HG02938 (cell line): ENCODE measurements around the gene DACT3.

ENCODE experiments used
- ATAC-seq: cut with Tn5 transposase; IDR thresholded peaks from one replicate; pipeline ENCODE4 v1.9.1; 2021; ENCODE audit warnings: mild to moderate bottlenecking, moderate library complexity; ENCODE audit not compliant: unreplicated experiment

Gene DACT3, protein sequence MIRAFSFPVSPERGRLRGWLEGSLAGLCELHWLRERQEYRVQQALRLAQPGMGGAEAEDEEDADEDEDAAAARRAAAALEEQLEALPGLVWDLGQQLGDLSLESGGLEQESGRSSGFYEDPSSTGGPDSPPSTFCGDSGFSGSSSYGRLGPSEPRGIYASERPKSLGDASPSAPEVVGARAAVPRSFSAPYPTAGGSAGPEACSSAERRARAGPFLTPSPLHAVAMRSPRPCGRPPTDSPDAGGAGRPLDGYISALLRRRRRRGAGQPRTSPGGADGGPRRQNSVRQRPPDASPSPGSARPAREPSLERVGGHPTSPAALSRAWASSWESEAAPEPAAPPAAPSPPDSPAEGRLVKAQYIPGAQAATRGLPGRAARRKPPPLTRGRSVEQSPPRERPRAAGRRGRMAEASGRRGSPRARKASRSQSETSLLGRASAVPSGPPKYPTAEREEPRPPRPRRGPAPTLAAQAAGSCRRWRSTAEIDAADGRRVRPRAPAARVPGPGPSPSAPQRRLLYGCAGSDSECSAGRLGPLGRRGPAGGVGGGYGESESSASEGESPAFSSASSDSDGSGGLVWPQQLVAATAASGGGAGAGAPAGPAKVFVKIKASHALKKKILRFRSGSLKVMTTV

DNA sequence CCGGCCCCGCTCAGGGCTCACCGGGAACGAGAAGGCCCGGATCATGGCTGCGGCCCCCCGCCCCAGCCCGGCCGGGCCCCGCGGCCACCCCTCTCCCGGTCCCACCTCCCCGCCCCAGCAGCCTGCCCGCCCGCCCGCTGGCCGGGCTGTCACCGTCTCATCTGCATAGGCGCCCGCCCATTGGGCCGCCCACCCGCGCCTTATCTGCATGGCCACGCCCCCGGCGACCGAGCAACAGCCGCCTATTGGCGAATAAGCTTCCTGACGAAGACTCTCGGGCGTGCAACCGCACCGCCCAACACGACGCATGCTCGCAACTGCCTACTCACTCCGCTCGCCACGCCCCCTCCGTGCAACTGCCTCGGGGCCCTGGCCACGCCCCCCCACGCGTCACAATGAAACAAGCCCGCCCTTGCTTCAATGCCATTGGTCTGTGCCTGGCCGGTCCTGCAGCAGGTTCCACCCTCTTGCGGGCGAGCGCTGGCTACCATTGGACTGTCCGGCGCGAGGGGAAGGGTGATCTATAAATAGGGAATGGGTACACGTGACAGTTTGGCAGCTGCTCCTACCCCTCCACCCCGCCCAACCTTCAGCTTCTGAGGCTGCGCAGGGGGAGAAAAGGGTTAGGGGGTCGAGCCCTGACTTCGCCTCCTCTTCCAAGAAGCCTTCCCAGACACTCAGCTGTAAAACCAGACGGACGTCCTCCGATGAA lies at the start of gene DACT3:
TSS of gene DACT3 (minus strand) at position 163 of the 712 bp plus-strand sequence. CDS start at position 45, 118 bp downstream.
- ATAC-seq, result peak; percentile 91

GRCh38 chr19:46710687-46711086 lies 49.7 kb upstream of the DACT3 start:
- ATAC-seq, result no peak

GRCh38 chr19:46704379-46705076 lies 43.5 kb upstream of the DACT3 start:
- ATAC-seq, result no peak

- ATAC-seq, result no peak
Observed at GRCh38 chr19:46700704-46701103, 39.7 kb upstream of the DACT3 start.

- ATAC-seq, result no peak
Observed at GRCh38 chr19:46698395-46699321, 37.7 kb upstream of the DACT3 start.

GRCh38 chr19:46697204-46697960 lies 36.4 kb upstream of the DACT3 start:
- ATAC-seq, result no peak

GRCh38 chr19:46696866-46697203 lies 35.9 kb upstream of the DACT3 start:
- ATAC-seq, result no peak

- no peak for ATAC-seq
Observed at GRCh38 chr19:46696052-46696451, 35.1 kb upstream of the DACT3 start.

DNA sequence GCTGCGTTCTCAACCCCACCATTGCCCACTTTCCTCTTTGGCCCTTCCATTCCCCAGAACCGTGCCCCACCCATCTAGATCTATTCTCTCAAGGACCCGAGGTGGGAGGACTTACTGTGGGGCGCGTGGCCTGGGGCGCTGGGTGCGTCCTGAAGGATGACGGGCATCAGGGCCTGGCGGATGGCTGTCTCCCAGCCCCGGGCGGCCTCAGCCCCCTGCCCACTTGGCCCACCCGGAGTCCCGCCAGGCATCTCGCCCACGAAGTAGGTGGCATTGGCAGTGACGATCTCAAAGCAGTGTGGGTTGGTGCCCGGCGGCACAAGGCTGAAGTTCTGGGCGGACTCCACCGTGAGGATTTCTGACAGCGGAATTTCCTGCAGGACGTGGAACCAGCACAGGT lies 32.8 kb upstream of the DACT3 start:
- no peak for ATAC-seq

GRCh38 chr19:46692918-46693722 lies 32.1 kb upstream of the DACT3 start:
- ATAC-seq, result no peak

DNA sequence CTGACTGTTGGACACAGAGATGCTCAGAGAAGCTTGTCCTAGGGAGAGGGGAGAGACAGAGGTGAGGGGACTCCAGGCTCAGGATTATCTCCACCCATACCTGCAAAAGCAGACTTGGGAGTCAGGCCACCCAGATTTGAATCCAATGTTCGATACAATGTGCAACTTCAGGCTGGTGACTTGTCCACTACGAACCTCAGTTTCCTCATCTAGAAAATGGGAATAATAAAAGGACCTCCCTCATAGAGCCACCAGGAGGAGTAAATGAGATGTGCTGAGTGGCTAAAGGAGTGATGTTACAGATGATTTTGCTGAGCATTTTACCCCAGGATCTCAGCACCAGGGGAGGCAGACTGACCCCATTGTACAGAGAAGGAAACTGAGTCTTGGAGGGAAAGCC lies 31.0 kb upstream of the DACT3 start:
- ATAC-seq, result no peak

DNA sequence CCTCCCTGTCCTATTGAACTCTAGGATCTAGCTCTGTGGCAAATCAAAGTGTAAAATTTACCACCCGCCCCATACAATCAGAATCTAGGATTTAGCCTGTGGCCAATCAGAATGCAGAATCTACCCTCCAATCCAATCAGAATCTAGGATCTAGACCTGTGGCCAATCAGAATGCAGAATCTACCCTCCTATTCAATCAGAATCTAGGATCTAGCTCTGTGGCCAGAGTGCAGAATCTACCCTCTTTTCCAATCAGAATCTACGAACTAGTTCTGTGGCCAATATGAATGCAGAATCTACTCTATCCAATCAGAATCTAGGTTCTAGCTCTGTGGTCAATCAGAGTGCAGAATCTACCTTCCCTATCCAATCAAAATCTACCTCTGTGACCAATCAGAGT lies 30.1 kb upstream of the DACT3 start:
- no peak for ATAC-seq

DNA sequence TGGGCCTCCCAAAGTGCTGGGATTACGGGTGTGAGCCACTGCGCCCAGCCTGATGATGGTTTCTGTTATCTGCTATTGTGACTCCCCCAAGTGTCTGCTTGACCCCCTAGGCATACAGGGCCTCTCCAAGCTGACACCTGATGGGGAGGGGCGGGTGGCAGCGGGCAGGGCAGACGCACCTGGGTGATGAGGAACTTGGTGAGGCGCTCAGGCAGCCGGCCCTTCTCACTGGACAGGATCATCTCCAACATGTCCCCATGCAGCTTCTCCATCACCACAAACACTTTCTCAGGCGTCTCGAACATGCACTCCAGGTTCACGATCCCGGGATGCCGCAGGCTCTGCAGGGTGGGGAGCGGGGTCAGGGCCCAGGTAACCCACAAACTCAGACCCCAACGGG lies 28.4 kb upstream of the DACT3 start:
- ATAC-seq, result no peak

GRCh38 chr19:46687438-46688145 lies 26.6 kb upstream of the DACT3 start:
- ATAC-seq, result no peak

DNA sequence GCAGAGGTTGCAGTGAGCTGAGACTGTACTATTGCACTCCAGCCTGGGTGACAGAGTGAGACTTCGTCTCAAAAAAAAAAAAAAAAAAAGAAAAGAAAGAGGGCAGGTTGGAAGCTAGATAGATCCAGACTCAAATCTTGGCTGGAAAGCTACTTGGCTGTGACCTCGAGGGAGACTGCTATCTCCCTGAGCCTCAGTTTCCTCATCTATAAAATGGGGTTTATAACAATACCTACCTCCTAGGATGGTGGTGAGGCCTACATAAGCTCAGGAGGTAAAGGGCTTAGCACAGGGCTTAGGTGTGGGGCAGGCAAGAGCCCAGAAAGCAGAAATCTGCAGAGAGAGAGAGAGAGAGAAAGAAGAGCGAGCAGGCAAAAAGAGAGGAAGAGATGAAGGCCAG lies 24.2 kb upstream of the DACT3 start:
- ATAC-seq, result no peak

GRCh38 chr19:46678110-46678732 lies 17.2 kb upstream of the DACT3 start:
- no peak for ATAC-seq

- ATAC-seq, result no peak
Observed at GRCh38 chr19:46674416-46675178, 13.6 kb upstream of the DACT3 start.
